NCI-H1436 (cell line): ENCODE results near the gene OSBPL9.

Experiments used
- DNase-seq: peaks from one replicate; lab custom pipeline; 2025; lab: John Stamatoyannopoulos, UW

The OSBPL9 gene

DNA sequence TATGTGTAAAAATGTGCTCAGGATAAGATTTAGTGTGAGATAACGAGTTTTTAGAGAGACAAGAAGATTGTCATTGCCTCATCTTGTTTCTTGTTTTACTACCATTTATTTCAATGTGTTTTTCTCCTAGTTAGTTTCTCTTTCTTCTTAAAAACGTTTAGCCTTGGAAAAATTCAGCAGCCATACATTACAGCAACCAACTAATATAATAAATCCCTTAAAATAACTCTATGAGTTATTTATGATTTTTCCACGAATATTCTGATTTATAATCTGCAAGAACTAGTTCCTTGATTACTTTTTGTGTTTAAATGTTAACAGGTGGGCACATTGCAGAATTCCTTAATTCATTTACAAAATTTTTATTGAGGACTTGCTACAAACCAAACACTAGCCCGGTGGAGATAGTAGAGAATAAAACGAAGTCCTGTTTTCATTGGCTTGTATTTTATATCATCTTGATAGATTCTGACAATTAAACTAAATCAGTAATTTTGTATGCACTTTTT, 118.9 kb downstream of the OSBPL9 start:
- no peak for DNase-seq

DNA sequence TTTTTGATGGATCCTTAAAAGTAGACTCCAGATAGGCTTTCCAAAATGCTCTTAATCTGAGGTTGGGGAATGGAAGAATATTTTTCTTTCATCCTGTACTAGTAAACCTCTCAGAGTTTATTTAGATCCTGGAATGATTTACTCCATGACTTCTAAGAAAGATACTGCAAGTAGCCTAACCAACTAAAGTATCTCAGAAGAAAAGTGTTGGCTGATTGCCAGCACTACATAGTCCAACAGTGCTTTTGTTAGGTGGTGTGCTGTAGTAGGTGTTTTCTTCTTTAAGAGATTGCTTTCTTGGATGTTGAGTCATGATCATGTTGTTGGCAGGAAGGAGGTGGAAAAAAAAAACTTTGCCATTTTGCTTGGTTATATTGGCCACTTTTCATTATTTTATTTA, 119.8 kb downstream of the OSBPL9 start:
- DNase-seq, result no peak

DNA sequence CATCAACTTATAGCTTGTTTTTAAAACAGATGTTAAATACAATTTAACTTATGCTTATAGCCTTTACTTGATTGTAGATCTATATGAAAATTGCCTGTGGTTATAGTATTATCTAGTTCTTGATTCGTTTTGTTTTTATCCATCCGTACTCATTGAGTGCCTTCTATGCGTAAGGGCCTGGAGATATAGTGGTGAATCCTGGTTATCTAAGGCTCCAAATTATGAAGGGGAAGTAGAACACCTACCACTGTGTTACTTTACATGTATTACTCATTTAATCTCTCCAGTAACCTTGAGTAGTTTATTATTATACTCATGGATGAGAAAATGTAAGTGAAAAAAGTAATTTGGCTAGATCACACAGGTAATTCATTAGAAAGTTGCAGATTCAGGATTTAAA, 121.8 kb downstream of the OSBPL9 start:
- DNase-seq, result no peak

DNA sequence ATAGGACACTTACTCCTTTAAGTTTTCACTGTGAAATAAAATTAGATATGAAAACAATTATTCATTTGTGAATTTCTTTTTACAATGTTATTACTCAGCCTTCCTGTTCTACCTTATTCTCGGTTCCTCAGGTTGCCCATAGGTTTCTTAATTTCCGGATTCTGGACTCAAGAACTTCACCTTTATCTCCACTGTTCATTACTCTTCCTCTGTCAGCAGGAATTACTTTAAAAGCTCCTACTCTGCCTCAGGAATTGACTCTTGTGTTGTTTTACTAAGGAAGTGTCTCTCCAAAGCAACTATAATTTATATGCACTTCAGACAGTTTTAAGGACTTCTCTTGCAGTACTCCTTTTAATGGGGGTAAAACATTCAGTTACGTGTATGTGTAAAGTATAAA, 123.8 kb downstream of the OSBPL9 start:
- no peak for DNase-seq

DNA sequence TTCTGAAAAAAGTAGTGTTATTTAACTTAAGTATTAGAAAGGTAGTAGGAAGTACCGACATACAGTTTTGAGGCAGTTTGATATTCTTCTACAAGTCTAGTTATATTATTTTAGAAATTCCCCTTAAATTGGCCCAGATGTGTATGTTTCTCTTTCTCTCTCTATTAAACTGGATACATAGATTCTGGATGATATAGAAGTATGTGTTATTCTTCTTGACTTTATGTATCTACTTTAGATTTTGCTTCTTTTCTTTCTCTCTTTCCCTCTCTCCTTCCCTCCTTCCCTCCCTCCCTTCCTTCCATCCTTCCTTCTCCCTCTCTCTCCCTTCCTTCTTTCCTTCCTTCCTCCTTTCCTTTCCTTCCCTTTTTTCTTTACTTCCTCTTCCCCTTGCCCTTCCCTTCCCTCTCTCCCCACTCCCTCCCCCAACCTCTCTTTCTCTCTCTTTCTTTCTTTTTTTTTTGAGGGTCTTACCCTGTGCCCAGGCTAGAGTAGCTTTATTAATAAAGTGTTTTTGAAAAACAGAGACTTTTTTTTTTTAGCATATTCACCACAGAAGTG, 124.3 kb downstream of the OSBPL9 start:
- no peak for DNase-seq

DNA sequence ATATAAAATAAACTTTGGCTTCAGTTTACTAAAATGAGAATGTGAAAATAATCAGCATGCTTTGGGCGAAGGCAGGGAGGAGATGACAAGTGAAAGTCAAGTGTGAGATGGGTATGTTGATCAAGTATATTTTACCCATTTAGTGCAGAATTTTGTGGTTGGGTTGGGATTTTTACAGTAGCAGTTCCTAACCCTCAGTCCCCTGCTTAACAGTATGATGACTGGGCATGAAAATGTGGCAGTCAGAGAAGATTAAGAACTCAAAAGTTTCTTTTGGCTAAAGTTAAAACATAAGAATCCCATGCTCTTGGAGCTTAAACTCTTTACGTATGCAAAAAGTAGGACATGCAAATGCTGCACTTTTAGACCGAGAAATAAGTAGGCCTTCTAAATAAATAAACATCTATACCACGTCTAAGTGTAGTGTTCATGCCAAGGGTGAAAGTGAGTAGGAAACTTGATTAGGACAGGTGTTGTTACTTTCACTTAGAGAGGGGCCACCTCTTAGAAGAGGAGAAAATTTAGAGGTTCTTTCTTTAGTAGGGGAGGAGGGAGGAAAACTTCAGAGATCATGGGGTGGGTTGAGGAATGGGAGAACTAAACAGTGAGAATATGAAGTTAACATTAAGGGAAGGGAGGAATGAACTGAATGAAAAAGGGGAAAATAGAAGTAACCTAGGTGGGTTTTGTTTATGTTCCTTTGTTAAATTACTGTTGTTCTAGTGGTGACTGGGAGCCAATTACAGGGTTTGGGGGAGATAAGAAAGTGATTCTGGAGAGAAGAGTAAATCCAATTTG, 127.8 kb downstream of the OSBPL9 start:
- DNase-seq, result no peak

DNA sequence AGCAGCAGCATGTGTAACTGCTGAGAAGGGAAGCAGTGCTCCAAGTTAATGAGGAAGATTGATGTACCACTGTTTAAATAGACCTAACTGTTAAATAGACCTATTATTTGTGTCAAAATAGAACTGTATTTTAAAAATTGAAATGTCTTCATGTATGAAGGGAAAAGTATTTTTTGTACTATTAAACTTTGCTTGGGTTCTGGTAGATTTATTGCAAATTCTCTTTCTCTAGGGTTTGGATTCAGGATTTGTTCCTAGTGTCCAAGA, 128.3 kb downstream of the OSBPL9 start:
- no peak for DNase-seq

DNA sequence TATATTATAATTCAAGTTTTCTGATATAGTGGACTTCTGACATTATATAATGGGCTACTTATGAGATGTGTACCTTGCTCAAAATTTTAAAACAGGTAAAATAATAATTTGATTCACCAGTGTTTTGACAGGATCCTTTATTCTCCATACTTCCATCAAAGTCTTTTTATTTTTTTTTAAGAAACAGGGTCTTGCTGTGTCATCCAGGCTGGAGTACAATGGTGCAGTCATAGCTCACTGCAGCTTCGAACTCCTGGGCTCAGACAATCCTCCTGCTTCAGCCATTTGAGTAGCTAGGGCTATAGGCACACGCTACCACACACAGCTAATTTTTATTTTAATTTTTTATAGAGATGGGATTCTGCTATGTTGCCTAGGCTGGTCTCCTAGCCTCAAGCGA, 132.3 kb downstream of the OSBPL9 start:
- no peak for DNase-seq

DNA sequence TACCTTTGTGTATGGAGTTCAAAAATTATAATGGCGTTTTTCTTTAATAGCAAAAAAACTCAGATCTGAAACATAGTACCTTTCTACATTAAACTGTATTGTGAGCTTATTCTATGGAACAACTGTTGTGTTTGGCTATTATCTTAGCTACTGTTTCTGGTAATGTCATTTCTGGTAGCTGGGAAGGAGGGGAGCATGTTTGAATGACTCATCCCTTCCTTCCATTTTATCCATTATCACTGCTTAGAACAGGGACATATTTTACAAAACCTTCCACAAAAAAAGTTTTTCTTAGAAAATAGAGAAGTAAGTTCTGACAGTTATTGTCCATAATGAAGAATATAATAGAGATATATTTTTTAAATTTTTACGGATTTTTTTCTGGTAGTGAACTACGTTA, 133.3 kb downstream of the OSBPL9 start:
- no peak for DNase-seq

DNA sequence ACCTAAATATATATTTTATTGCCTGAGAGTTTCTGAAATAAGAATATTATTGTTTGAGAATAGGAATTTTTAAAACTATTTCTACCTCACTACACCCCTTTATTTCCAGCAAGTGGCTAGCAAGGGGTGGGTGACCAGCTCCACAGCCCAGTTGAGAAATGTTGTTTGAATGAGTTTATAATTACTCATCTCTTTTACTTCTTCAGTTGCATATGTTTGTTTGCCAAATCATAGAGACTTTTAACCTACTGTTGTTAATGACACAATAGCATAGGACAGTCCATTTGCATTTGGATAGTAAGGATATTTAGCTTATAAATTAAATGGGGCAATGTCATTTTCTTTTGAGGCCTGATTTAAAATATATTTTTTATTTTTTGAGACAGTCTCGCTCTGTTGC, 133.8 kb downstream of the OSBPL9 start:
- DNase-seq, result no peak

DNA sequence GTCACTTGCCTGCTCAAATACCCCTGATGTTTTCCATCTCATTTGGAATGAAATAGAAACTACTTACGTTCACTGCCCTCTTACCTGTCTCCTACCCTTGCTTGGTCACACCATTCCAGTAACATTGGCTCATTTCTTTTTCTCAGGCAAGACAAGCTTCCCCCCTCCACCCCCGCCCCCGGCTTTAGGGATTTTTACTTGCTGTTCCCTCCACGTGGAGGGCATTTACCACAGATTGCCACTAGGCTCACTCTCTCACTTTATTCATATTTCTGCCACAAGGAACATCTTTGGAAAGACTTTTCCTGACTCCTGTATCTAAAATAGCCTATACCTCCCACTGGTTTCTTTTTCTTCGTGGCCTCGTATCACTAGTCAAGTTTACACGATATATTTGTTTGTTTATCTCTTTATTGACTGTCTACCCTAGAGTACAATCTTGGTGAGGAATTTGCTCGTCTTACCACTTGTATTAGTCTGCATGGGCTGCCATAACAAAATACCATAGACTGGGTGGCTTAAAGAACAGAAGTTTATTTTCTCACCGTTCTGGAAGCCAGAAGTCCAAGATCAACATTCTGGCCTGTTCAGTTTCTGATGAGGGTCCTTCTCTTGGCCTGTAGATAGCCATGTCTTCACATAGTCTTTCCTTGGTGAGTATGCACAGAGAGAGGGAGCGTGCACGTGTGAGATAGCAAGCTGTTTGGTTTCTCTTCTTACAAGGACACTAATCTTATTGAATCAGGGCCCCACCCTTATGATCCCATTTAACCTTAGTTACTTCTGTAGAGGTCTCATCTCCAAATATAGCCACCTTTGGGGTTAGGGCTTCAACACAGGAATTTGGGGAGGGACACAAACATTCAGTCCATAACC, 135.4 kb downstream of the OSBPL9 start:
- DNase-seq, result no peak

DNA sequence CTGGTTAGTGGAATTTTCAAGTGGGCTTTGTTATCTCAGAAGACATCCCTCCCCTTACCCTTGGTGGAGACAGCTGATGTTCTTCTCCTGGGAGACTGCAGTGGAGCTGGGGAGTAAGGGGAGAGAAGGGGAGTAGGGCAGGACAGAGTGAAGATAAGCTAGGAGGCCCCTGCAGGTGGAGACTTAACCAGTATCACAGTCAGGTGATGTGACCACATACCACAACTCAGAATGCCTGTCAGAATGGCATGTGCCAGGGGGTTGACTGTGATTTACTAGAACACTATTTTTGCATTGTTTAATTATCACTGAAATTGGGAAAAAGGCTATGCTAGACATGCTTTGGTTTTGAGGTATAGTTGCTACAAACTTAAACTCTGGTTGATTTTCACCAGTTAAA, 137.1 kb downstream of the OSBPL9 start:
- DNase-seq, result no peak

DNA sequence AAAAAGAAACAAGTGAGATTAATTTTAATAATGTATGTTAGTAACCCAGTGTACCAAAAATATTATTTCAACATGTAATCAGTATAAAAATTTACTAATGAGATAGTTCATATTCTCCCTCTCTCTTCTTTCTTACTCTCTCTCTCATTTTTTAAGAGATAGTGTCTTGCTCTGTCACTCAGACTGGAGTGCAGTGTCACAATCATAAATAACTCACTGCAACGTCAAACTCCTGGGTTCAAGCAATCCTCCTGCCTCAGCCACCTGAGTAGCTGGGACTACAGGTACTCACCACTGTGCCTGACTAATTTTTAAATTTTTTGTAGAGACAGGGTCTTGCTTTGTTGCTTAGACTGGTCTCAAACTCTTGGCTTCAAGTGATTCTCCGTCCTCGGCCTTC, 137.8 kb downstream of the OSBPL9 start:
- DNase-seq, result no peak

DNA sequence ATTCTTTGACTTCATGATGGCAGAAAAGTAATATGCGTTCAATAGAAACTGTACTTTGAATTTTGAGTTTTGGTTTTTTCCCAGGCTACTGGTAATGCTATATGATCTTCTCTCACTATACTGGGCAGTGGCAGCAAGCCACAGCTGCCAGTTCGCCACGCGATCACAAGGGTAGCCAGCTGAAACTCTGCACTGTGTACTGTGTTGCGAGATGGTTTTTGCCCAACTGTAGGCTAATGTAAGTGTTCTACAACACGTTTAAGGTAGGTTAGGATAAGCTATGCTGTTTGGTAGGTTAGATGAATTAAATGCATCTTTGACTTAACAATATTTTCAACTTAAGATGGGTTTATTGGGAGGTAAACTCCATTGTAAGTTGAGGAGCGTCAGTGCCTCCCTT, 138.5 kb downstream of the OSBPL9 start:
- no peak for DNase-seq

DNA sequence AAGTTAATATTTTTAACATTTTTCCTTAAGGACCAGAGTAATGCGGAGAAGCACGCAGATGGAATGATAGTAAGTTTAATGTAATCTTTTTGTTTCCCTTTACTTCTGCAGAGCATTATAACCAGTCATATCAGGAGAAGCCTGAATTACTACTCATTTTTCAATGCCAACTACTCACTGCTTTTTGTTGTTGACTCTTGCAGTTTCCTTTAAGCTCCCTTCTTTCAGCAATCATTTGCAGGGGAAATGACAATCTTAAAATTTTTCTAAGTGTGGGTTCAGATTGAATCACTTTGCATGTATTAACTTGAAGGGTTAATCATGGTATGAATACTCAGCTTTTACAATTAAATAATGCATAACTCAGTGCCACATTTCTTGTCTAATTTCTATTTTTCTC, 139.4 kb downstream of the OSBPL9 start:
- DNase-seq, result no peak

DNA sequence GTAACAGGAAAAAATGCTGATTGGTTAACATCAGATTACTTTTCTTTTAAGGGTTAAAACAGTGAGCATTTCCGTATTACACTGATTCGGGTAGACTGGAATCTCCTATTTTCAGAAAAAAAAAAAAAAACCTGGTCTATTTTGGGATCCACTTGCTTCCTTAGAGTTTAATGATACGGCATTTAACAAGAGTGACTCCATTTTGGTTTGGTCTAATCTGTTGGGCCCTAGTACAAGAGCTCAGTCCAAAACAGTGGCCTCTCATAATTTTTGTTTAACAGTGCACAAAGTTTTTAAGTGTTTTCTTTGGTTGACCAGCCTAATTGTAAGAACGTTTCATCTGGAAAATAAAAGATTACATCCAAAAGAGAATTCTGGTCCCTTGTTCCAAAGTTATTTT, 141.4 kb downstream of the OSBPL9 start:
- DNase-seq, result no peak

DNA sequence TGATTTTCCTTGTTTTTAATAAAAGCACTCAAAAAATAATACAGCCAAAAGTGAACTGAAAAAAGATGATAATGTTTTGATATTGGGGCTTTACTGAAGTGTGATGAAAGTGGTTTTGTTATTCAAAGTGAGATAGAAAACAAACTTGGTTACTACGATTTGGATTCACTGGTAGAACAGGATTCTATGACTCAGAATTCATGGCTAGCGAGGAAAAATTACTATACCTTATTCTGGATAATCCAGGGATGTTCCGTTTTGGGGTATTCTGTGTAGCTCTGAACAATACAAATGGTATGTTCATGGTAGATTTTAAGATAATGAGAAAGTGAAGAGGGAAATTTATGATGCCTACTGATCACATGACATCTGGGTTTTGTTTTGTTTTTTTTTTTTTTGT, 144.0 kb downstream of the OSBPL9 start:
- no peak for DNase-seq

DNA sequence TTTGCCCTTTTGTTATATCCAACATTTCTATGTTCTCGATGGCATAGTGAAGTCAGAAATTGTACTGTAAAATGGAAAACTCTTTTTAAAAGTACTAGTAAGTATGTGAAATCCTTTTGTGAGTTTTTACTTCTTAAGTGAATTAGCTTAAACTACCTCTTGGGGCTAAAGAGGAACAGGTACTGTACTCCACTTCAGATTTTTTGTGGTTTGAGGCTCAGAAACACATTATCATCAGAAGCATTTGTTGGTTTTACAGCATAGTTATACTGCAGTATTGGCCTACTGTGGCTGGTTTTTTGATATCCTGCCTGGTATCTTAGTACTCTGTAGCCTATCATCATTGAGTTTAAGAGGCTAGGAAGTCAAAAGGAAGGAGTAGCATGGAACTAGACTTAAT, 144.5 kb downstream of the OSBPL9 start:
- DNase-seq, result no peak

DNA sequence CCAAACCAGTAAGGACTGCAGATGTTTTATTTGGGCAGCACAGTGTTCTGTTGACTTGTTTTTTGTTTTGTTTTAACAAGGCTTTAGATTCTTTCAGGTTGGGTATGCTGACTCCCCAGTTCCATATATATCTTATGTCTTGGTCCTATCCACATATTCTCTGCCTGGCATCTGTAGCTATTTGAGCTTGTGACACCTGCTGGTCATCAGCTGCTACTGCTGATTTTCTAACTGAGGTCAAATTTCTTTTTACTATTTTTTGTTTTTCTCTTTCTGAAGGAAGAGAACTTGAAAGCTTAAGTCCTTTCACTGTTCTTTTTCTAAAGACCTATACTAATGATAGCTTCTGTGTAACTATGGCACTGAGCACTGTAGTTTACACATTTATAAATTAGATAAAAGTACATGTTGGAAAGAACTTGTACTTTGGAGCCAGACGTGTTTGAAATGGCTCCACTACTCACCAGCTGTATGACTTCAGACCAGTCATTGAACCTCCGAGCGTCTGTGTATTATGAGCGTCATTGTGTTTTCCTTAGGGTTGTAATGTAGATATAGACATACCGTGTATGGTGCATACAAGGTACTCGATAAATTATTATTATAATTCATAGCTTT, 152.2 kb downstream of the OSBPL9 start:
- DNase-seq, result peak; percentile 39

DNA sequence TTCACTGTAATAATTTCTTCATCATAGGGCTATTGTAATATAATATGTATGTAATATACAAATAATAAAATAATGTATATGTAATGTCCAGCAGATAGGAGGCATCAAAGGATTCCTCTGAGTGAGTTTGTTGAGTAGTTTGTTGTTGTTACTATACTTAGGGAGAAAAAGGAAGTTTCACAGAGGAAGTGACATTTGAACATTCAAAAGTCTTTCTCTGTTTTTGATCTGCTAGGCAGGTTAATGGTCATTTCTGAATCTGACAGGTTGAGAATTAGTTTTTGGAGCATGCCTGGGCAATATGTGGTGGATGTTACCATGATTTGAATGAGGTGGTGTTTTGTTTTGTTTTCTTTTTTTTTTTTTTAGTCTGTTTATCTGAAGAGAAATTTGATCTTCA, 159.5 kb downstream of the OSBPL9 start:
- no peak for DNase-seq

DNA sequence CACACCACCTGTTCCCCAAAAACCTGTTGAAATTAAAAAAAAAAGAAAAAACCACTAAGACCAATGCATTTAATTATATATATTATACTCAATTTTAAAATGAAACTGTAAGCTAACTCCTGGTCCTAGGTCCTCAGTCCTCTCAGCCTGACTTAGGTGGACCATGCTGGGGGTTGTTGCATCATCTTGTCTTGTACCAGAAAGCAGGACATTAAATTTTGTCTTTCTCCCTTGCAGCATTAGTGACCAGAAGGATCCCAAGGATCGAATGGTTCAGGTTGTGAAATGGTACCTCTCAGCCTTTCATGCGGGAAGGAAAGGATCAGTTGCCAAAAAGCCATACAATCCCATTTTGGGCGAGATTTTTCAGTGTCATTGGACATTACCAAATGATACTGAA, 164.0 kb downstream of the OSBPL9 start:
- DNase-seq, result no peak

DNA sequence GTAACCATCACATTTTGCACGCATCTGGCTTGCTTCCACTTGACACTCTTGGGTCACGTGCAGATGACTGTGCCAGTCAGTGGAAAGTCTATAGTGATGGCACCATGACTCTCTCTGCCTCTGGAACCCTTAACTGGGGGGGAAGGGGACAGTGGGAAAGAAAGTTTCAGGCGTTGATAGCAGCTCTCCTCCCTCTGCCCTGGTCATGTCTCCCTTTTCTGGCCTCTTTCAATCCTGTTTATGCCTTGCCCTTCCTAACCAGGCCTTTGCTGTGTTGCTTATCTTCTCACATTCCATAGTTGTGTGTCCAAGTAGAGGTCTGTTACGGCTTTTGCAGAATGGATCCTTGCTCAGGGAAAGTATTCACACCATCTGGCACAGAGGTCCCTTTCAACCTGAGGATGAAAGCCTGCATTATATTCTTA, 168.1 kb downstream of the OSBPL9 start:
- no peak for DNase-seq

DNA sequence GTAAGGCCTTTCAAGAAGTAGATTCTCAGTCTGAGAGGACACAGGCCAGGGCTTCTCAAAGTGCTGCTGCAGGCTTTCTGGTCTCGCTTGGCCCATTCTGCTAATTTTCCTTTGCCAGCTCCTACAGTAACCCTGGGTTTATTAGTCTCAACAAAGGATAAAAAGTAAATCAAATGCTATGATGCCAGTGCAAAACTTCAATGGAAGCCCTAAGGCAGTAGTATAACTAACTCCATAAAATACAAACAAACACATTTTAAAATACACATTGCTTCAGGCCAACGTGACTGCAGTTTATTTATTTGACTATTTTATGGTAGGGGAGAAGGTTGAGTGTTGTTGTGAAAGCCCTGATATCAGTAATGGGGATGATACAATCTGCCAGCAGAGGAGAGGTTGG, 172.0 kb downstream of the OSBPL9 start:
- no peak for DNase-seq
